ENCODE data around the gene RGS7BP.

The RGS7BP gene

DNA sequence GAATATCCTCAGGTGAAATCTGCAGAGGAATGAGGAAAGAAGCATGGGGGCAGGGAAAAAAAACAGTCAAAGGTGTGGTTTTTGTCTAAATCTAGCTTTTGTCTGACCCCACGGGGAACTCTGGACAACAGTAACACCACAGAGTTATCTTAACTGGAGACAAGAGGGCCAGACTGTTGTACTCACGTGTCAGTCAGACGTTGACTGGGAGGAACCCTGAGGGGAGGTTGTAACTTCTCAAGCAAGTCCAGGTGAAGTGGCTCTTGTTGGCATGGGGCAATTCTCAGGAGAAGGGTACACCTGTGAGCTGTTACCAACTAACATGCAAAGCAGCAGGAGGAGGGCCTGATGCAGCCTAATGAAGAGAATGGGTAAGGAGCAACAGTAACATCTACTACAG lies 140.4 kb downstream of the RGS7BP start:
- TF ChIP-seq, protein P1, sequence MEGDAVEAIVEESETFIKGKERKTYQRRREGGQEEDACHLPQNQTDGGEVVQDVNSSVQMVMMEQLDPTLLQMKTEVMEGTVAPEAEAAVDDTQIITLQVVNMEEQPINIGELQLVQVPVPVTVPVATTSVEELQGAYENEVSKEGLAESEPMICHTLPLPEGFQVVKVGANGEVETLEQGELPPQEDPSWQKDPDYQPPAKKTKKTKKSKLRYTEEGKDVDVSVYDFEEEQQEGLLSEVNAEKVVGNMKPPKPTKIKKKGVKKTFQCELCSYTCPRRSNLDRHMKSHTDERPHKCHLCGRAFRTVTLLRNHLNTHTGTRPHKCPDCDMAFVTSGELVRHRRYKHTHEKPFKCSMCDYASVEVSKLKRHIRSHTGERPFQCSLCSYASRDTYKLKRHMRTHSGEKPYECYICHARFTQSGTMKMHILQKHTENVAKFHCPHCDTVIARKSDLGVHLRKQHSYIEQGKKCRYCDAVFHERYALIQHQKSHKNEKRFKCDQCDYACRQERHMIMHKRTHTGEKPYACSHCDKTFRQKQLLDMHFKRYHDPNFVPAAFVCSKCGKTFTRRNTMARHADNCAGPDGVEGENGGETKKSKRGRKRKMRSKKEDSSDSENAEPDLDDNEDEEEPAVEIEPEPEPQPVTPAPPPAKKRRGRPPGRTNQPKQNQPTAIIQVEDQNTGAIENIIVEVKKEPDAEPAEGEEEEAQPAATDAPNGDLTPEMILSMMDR (IDR thresholded peaks at IDR 0.05; ENCODE audit: control insufficient read depth, insufficient read depth, low read depth, low read length, missing control alignments), result no peak
- no peak for DNase-seq (ENCODE audit: low read depth)
- no peak overlapping the region for H3K4me3 ChIP-seq (ENCODE audit: control insufficient read depth, low read depth, low read length)

DNA sequence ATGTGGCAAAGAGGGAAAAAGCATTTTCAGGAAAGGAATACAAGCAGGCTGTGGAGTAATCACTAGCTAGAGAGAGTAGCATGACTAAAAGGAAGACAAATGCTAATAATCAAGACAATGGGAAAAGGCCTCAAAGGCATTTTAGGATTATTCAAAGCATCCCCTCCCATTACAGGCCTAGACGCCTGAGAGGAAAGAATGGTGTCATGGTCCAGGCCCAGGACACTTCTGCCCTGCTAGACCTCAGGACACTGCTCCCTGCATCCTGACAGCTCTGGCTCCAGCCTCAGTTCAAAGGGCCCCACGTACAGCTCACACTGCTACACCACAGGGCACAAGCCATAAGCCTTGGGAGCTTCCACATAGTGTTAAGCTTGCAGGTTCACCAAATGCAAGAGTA lies 143.7 kb downstream of the RGS7BP start:
- TF ChIP-seq, protein P1 (IDR thresholded peaks at IDR 0.05; ENCODE audit: control insufficient read depth, insufficient read depth, low read depth, low read length, missing control alignments), result no peak
- no peak overlapping the region for H3K4me3 ChIP-seq (ENCODE audit: control insufficient read depth, low read depth, low read length)
- DNase-seq (ENCODE audit: low read depth), result no peak

DNA sequence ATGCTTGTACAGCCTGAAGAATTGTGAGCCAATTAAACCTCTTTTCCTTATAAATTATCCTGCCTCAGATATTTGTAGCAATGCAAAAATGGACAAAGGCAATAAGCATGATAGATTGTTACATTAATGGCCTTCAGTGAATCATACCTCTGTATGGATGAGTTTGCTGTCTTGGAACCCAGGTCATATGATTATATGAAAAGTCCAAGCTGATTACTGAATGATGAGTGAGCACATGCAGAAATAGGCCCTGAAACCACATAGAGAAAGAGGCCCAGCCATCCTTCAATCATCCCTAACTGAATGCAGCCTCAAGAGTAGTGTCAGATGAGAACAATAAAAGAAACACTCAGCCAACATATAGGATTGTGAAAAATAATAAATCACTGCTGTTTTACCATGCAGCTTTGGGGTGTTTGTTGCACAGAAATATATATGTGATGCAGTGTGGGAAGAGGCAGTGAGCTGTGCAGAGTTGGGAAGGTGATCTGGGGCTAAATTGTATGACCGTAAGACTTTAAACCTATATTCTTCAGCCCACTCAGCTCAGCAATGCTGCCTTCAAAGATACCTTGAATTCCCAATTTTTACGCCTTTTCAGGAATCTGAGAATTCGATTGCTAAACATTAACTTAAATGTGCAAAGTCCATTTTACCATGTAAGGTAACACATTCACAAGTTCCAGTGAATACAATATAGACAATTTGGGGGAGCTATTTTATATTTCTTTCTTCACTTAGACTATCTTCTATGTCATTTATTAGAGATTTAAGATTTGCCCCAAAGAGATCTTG lies 148.1 kb downstream of the RGS7BP start:
- H3K4me3 ChIP-seq (ENCODE audit: control insufficient read depth, low read depth, low read length), result no peak overlapping the region
- no peak for DNase-seq (ENCODE audit: low read depth)
- TF ChIP-seq, protein P1 (IDR thresholded peaks at IDR 0.05; ENCODE audit: control insufficient read depth, insufficient read depth, low read depth, low read length, missing control alignments), result no peak

DNA sequence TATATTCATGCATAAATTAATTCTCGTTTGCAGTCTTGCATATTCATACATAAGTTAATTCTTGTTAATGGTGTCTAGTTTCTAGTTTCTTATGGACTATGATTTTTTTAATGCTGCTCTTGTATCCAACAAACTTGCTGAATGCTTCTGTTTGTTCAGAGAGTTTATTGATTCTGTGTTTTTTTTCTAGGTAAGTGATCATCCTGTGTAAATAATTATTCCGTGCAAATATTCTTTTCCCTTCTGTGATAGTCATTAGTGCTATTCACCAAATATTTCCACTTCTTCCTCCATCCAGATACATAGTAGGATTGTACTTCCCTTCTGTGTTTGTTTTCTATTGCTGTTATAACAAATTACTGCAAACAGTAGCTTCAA lies 148.7 kb downstream of the RGS7BP start:
- TF ChIP-seq, protein P1 (IDR thresholded peaks at IDR 0.05; ENCODE audit: control insufficient read depth, insufficient read depth, low read depth, low read length, missing control alignments), result no peak
- DNase-seq (ENCODE audit: low read depth), result no peak
- no peak overlapping the region for H3K4me3 ChIP-seq (ENCODE audit: control insufficient read depth, low read depth, low read length)

DNA sequence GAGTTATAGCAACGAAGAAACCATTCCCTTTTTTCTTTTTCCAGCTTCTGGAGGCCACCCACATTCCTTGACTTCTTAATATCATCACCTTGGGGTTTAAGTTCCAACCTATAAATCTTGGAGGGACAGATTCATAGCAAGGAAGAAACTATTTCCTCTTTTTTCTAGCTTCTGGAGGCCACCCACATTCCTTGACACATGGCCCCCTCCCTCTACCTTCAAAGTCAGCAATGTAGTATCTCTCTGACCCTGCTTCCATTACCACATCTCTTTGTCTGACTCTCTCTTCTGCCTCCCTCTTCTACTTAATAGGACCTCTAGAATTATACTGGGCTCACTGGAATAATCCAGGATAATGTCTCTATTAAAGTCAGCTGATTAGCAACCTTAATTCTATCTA lies 149.8 kb downstream of the RGS7BP start:
- DNase-seq (ENCODE audit: low read depth), result no peak
- H3K4me3 ChIP-seq (ENCODE audit: control insufficient read depth, low read depth, low read length), result no peak overlapping the region
- TF ChIP-seq, protein P1 (IDR thresholded peaks at IDR 0.05; ENCODE audit: control insufficient read depth, insufficient read depth, low read depth, low read length, missing control alignments), result no peak

DNA sequence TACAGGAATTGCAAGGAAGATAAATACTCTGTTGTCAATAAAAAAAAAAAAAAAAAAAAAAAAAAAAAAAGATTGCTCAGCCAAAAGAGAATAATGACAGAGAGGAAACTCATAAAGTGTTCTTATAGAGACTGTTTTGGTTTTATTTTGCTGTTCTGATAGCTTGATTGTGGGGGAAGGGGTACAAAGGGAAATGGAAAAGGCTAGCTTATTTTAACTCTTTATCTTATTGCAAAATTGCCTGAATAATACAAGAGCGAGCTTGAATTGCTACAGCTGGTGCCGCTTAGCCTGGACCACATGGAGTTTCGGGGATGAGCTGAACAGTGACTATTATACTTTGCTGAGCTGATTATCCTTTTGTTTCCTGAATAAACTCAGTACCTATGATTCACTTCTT lies 153.5 kb downstream of the RGS7BP start:
- DNase-seq (ENCODE audit: low read depth), result no peak
- TF ChIP-seq, protein P1 (IDR thresholded peaks at IDR 0.05; ENCODE audit: control insufficient read depth, insufficient read depth, low read depth, low read length, missing control alignments), result no peak
- no peak overlapping the region for H3K4me3 ChIP-seq (ENCODE audit: control insufficient read depth, low read depth, low read length)
